ENCODE measurements around the gene CLASP2. TPM values are rescaled to one million over a fixed set of nuclear protein-coding genes. Genes with fewer than 3 reads are reported as not detected.

Gene CLASP2
- total RNA-seq, 2 donors from 2014 or later: 37.2 to 41.2 TPM

Other genes with a start within 250 kb of the CLASP2 start
- 100 to 1,000 TPM; 445 to 448 TPM for gene PDCD6IP, start 80.4 kb upstream of the CLASP2 start, total RNA-seq